Measurements from ENCODE around the gene UMAD1. TPM values are rescaled to one million over a fixed set of nuclear protein-coding genes. Genes with fewer than 3 reads are reported as not detected.

The UMAD1 gene
- total RNA-seq, 1 donor from 2014 or later = 19.2 TPM

GRCh38 chr7:7720750-7721621 is 80.4 kb downstream of the UMAD1 start:
- no peak for DNase-seq (ENCODE audit: low spot score)

- DNase-seq (ENCODE audit: low spot score) = no peak
These were observed 91.2 kb downstream of the UMAD1 start for GRCh38 chr7:7731732-7732131.

GRCh38 chr7:7732621-7733281 is 92.2 kb downstream of the UMAD1 start:
- DNase-seq (ENCODE audit: low spot score) = no peak

- DNase-seq (ENCODE audit: low spot score) = no peak
These were observed 96.1 kb downstream of the UMAD1 start for GRCh38 chr7:7736671-7737070.

- DNase-seq (ENCODE audit: low spot score) = no peak
These were observed 97.1 kb downstream of the UMAD1 start for GRCh38 chr7:7737674-7738073.

- DNase-seq (ENCODE audit: low spot score) = no peak
These were observed 97.6 kb downstream of the UMAD1 start for GRCh38 chr7:7738177-7738576.

- no peak for DNase-seq (ENCODE audit: low spot score)
These were observed 98.1 kb downstream of the UMAD1 start for GRCh38 chr7:7738622-7739021.

- no peak for DNase-seq (ENCODE audit: low spot score)
These were observed 98.9 kb downstream of the UMAD1 start for GRCh38 chr7:7739204-7740036.

- no peak for DNase-seq (ENCODE audit: low spot score)
These were observed 99.4 kb downstream of the UMAD1 start for GRCh38 chr7:7740037-7740355.

- no peak for DNase-seq (ENCODE audit: low spot score)
These were observed 101.7 kb downstream of the UMAD1 start for GRCh38 chr7:7742223-7742622.

GRCh38 chr7:7745258-7745657 is 104.7 kb downstream of the UMAD1 start:
- DNase-seq (ENCODE audit: low spot score) = no peak

- DNase-seq (ENCODE audit: low spot score) = no peak
These were observed 105.4 kb downstream of the UMAD1 start for GRCh38 chr7:7745966-7746365.

GRCh38 chr7:7746458-7746857 is 105.9 kb downstream of the UMAD1 start:
- DNase-seq (ENCODE audit: low spot score) = no peak

GRCh38 chr7:7750571-7751242 is 110.2 kb downstream of the UMAD1 start:
- DNase-seq (ENCODE audit: low spot score) = no peak

GRCh38 chr7:7751243-7752092 is 110.9 kb downstream of the UMAD1 start:
- DNase-seq (ENCODE audit: low spot score) = no peak

- DNase-seq (ENCODE audit: low spot score) = no peak
These were observed 116.0 kb downstream of the UMAD1 start for GRCh38 chr7:7756577-7756976.

GRCh38 chr7:7757576-7757975 is 117.0 kb downstream of the UMAD1 start:
- no peak for DNase-seq (ENCODE audit: low spot score)

- DNase-seq (ENCODE audit: low spot score) = no peak
These were observed 120.9 kb downstream of the UMAD1 start for GRCh38 chr7:7761340-7761973.

GRCh38 chr7:7761974-7762779 is 121.6 kb downstream of the UMAD1 start:
- DNase-seq (ENCODE audit: low spot score) = no peak

Measured in ureter (tissue), 1 donor.